ENCODE data around the gene CD24.

Gene CD24

GRCh38 chr6:106959985-106960384 lies 14.5 kb downstream of the CD24 start:
- DNase-seq (ENCODE audit: low read depth) = peak; percentile 95
- H3K4me3 ChIP-seq (ENCODE audit: low read length) = no peak overlapping the region
- TF ChIP-seq CTCF (IDR thresholded peaks at IDR 0.05; ENCODE audit: insufficient read depth, low read depth, low read length, missing control alignments) = no peak

GRCh38 chr6:106939848-106940247 lies 34.7 kb downstream of the CD24 start:
- no peak for TF ChIP-seq CTCF (IDR thresholded peaks at IDR 0.05; ENCODE audit: insufficient read depth, low read depth, low read length, missing control alignments)

GRCh38 chr6:106939208-106939607 lies 35.3 kb downstream of the CD24 start:
- H3K4me3 ChIP-seq (ENCODE audit: low read length) = no peak overlapping the region
- DNase-seq (ENCODE audit: low read depth) = no peak
- TF ChIP-seq CTCF (IDR thresholded peaks at IDR 0.05; ENCODE audit: insufficient read depth, low read depth, low read length, missing control alignments) = no peak

More at GRCh38 chr6:106939848-106940247, 34.7 kb downstream of the CD24 start:
- H3K4me3 ChIP-seq (ENCODE audit: low read length) = no peak overlapping the region
- no peak for DNase-seq (ENCODE audit: low read depth)

- TF ChIP-seq CTCF (IDR thresholded peaks at IDR 0.05; ENCODE audit: insufficient read depth, low read depth, low read length, missing control alignments) = no peak
- peak; percentile 68 for DNase-seq (ENCODE audit: low read depth)
- H3K4me3 ChIP-seq (ENCODE audit: low read length) = no peak overlapping the region
These were observed 46.8 kb downstream of the CD24 start for GRCh38 chr6:106927531-106928398.

- no peak for DNase-seq (ENCODE audit: low read depth)
- no peak overlapping the region for H3K4me3 ChIP-seq (ENCODE audit: low read length)
- TF ChIP-seq CTCF (IDR thresholded peaks at IDR 0.05; ENCODE audit: insufficient read depth, low read depth, low read length, missing control alignments) = no peak
These were observed 48.6 kb downstream of the CD24 start for GRCh38 chr6:106925948-106926347.

GRCh38 chr6:106924694-106925523 lies 49.6 kb downstream of the CD24 start:
- DNase-seq (ENCODE audit: low read depth) = no peak
- H3K4me3 ChIP-seq (ENCODE audit: low read length) = no peak overlapping the region
- no peak for TF ChIP-seq CTCF (IDR thresholded peaks at IDR 0.05; ENCODE audit: insufficient read depth, low read depth, low read length, missing control alignments)
